ENCODE data around the gene C20orf204.

Gene C20orf204

DNA sequence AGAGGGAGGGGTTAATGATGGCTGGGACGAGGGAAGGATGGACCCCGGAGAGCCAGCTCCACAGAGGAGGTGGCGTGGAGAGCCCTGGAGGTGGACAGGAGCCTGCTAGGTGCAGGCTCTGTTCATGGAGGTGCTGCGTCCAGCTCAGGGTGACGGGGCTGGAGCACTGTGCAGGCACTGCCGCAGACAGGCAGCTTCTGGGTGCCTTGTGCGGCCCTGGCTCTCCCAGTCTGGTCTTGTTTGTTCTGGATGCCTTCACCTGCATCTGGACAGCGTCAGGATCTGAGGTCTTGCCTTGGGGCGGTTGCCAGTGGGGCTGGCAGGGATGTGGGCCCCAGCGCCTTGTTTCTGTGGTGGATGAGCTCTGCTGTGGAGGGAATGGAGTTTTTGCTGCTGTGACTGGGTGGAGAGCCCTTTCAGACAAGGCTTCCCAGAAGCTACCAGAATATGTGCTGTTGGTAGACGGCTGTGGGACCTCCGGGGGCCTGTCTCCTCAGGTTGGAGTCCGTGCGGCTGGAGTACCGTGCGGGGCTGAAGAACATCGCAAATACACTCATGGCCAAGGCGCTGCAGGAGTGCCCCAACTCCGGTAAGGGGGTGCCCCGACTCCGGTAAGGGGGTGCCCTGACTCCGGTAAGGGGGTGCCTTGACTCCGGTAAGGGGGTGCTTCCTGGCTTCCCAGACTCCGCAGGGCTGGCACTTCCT, 7.8 kb upstream of the C20orf204 start:
- DNase-seq (ENCODE audit: low spot score), result no peak

DNA sequence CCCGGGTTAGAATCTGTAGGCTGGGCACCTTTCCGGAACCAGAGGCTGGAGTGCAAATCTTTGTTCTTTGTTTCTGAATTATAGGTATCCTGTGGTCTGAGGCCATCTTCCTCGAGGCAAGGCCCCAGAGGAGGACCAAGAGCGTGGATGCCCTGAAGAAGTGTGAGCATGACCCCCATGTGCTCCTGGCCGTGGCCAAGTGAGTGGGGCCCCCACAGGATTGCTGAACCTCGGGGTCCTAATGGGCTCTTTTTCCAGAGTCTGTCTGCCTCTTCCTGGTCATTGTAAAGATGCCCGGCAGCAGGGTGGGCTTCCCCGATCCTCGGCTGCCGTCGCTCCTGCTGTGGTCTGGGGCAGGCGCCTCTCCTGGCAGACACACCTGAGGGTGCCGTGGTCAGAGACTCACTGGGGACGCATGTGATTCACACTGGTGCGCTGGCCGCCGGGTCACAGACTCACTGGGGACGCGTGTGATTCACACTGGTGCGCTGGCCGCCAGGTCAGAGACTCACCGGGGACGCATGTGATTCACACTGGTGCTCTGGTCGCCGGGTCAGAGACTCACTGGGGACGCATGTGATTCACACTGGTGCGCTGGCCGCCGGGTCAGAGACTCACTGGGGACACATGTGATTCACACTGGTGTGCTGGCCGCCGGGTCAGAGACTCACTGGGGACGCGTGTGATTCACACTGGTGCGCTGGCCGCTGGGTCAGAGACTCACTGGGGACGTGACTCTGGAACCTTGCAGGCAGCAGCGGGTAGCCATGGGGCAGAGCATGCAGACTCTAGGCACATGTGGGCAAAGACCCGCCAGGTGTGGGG, 6.5 kb upstream of the C20orf204 start:
- DNase-seq (ENCODE audit: low spot score), result no peak

DNA sequence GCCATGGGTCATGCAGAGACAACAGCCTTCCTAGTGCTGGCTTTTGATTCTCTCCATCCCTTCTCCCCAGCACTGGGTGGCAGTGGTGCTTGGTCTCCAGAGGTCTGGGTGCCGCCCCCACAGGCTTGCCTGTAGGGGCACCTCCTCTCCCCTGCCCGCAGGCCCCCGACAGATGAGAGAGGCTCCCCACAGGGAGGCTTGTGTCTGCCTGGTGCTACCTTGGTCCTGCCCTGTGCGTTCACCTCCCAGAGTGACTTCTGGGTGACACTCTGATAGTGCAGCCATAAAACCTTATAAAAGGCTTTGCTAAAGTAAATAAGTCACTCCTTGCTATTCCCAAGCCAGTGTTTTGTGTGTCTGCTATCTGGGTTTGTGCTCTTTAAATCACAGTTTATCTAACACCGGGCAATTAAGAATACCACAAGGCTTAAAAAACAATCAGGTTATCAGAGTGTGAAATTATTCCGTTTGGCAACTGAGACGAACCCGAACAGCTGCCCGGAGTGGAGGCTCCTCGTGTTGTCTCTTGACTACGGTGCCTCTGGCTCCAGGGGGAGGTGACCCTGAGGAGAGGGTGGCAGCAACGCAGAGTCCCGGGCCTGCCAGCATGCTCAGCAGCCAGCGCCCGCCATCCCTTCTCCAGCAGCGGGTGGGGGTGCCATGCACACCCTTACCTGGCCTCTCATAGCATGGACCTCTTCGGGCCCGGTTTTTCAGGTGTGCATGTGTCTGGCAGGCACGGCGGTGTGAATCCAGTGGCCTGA, 5.4 kb upstream of the C20orf204 start:
- no peak for DNase-seq (ENCODE audit: low spot score)

DNA sequence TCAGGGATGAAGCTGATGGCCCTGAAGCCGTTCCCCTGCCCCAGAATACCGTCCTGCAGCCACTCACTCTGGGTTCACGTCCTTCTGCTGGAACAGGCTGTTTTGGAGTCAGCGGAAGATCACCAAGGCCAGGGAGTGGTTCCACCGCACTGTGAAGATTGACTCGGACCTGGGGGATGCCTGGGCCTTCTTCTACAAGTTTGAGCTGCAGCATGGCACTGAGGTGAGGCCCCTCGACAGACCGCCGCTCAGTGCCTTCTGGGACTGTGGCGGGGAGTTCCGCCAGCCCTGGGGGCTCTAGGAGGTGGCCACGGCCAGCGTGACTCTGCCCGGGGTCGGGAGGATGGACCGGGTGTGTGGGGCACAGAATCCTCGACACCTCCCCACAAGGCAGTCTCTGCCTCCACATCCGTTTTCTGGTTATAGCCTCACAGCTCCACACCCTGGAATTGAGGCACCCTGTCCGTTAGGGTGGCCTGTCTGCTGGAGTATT, 4.1 kb upstream of the C20orf204 start:
- no peak for DNase-seq (ENCODE audit: low spot score)

DNA sequence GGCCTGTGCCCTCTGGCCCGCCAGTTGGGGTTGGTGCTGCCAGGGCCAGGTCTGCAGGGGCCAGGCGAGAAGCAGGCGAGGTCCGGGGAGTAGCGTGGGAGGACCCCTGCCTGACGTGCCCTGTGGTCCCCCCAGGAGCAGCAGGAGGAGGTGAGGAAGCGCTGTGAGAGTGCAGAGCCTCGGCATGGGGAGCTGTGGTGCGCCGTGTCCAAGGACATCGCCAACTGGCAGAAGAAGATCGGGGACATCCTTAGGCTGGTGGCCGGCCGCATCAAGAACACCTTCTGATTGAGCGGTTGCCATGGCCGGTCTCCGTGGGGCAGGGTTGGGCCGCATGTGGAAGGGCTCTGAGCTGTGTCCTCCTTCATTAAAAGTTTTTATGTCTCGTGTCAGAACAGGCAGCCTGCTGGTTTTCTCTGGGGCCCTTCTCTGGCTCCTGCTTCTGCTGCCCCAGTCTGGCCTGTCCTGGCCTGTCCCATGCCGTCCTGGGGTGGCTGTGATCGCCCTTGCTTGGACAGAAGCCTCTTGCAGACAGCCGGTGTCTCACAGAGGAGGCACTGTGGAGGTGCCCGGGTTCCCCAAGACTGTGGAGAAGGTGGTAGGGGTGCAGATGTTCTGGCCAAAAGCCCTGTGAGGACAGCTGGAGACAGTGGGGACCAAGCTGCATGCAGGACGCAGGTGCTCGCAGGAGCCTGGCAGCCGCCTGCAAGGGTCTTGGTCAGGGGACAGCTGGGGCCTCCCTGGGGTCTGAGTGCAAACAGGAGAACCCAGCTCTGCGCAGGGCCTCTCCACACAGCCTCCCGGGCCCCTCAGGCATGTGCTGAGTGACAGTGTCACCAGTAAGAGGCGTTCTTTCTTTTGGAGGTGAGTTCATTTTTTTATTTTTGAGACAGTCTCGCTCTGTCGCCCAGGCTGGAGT, 3.0 kb upstream of the C20orf204 start:
- DNase-seq (ENCODE audit: low spot score), result no peak

DNA sequence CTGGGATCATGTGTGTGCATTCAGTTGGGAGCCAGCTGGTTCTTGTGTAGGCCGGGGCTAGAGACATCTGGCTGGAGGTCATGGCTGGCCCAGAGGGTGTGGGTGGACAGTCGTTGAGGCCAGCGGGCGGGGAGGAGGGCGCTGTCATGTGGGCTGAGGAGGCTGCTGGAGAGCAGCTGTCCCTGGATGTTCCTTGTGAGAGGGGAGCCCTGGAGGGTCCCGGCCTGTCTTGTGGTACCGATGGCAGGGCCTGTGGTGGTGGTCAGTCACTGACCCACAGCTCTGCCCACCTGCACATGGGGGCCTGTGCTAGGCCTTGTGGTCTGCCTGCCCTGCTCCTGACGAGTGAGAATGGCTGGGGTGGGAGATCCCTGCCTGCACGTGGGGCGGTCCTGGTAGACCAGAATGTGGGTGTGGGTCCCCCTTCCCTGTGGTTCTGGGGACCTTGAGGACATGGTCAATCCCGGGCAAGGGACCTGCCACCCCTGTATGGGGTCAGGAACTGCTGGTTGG, 1.9 kb upstream of the C20orf204 start:
- DNase-seq (ENCODE audit: low spot score), result no peak

DNA sequence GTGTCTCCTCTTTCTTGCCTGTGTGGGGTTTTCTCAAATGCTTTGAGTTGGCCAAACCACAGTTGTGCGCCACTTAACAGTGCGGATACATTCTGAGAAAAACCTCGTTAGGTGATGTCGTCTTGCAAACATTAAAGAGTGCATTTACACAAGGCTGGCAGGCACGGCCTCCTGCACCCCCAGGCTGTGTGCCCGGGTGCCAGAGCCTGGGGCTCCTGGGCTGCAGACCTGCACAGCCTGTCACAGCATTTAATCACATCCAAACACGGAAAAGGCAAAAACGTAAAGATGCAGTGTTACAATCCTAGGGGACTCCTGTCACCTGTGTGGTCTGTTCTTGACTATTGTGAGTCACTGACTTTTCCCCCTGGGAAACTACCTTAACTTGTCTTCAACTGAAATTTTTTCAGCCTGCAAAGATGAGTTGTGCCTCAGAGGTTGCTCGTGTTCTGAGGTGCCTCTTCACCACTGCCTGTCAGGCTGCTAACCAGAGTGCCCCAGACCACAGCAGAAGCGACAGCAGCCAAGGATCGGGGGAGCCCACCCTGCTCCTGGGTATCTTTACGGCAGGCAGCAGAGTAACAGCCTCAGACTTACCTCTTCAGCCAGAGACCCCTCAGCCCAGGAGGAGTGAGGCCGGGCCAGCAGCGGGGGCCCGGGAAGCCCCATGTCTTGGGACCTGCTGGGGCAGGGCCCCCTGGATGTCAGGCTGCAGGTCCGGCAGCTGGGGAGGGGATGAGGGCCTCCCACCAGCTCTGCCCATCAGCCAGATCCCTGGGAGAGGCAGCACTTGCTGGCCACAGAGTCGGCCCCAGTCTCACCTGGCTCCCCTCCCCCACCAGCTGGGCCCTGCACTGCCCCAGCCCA, 683 bp upstream of the C20orf204 start:
- no peak for DNase-seq (ENCODE audit: low spot score)

DNA sequence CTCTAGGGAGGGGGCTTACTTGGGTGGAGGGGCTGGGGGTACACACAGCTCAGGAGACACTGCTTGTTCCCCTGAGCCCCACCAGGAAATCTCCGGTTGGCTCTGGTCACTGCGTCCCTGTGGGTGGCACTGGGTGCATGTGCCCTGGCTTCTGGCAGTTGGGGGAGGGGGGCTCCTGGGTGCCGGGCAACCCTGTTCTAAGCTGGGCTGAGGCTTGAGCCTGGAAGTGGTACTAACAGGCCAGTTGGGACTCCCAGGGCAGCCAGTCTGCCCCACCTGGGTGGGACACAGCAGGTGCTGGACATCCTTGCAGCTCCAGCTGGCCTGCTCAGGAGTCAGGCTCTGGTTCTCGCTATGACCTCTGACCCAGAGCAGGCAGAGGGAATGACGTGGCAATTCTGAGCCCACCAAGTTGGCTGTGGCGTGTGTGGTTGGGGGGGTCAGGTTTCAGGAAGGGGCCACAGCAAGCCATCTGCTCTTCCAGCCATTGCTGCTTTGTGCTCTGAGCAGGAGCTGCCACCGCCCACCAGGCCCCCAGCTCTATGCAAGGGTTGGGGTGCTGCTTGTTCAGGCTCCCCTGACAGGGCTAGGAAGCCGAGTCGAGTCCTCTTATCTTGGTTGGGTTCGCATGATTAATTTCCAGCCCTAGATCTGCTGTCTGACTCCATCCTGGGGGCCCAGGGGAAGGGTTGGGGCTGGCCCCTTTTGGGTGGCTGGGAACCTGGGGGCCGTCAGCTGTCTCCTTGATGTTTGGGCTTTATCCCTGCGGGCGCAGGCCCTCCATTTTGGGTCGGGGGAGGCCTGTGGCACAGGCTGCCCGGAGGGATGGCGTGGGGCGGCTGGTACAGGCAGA, 590 bp downstream of the C20orf204 start:
- no peak for DNase-seq (ENCODE audit: low spot score)

DNA sequence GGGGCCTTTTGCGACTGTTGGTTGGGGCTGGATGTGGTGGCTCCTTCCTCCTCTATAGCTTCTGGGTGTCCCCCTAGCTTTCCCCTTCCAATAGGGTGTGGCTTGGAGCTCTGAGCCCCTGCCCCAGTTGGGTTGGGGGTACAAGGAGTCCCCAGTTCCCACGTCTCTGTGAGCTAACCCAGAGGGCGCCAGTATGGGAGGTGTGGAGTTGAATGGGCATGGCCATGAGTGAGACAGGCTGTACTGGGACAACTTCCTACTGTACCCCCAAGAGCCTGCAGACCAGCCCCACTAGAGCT, 1.2 kb downstream of the C20orf204 start:
- DNase-seq (ENCODE audit: low spot score), result no peak

DNA sequence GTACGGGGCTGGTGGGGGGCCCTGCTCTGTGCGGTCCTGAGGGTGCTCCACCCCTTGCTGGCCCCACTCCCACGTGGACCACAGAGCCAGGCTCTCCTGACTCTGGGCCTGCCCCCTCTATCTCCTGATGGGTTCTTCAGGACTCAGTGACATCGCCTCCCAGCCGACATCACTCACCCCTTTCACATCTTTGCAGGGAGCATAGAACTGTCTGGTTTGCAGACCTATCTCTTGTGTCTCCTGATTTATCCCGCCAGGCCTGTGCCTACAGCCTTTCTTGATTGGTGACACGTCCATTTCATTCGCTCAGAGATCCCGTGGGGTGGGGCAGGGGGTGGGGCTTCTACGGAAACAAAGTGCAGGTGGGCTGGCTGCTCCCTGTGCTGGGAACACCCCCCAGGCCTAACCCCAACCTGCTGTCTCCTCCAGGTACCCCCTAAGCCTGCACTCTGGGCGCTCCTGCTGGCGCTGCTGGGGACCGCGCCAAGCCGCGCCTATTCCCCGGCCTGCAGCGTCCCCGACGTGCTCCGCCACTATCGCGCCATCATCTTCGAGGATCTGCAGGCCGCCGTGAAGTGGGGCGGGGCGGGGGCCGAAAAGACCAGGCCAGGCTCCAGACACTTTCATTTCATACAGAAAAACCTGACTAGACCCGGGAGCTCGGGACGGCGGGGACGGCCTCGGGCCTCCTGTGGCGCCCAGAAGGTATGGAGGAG, 1.7 kb downstream of the C20orf204 start:
- no peak for DNase-seq (ENCODE audit: low spot score)

DNA sequence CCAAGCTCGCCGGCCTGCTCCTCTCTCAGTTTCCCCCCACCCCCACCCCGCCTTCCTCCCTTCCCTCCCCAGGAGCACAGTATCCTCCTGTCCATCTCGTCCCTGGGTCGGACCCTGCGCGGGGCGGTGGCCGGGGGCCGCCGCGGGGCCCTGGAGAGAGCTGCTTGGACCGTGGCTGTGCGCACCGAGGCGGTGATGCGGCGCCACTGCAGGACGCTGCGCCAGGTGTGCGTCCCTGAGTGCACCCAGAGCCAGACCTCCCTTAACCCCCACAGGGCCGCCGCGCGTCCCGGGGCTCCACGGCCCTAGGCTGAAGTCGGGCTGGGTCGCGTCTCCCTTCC, 2.2 kb downstream of the C20orf204 start:
- no peak for DNase-seq (ENCODE audit: low spot score)

DNA sequence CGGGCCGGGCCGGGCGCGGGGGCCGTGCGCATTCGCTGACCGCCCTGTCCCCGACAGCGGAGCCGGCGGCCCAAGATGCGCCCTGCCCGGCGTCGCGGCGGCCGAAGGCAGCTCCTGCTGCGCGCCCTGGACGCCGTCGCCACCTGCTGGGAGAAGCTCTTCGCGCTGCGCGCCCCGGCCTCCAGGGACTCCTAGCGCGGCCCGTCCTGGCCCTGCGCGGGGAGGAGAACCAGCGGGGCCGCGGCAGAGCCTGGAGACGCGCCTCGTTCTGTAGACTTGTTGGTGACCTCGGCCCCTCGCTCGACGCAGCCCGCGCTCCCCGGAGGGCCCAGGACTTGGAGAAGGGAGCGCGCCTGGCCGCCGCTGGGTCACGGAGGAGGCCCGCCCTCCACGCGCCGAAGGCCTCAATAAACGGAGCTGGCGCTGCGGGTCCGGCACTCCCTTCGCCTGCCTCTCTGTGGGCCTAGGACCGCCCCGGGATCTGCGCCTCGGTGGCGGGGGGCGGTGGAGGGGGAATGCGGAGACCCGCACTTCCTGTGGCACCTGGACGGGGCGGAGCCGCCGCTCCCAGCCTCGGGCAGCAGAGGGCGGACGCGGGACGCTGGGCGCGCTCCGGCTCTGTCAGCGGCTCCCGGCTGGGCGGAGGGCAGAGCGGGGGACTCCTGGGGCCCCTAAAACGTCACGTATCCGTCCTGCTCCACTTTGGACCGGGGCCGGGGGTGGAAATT, 2.7 kb downstream of the C20orf204 start:
- DNase-seq (ENCODE audit: low spot score), result peak; percentile 74

DNA sequence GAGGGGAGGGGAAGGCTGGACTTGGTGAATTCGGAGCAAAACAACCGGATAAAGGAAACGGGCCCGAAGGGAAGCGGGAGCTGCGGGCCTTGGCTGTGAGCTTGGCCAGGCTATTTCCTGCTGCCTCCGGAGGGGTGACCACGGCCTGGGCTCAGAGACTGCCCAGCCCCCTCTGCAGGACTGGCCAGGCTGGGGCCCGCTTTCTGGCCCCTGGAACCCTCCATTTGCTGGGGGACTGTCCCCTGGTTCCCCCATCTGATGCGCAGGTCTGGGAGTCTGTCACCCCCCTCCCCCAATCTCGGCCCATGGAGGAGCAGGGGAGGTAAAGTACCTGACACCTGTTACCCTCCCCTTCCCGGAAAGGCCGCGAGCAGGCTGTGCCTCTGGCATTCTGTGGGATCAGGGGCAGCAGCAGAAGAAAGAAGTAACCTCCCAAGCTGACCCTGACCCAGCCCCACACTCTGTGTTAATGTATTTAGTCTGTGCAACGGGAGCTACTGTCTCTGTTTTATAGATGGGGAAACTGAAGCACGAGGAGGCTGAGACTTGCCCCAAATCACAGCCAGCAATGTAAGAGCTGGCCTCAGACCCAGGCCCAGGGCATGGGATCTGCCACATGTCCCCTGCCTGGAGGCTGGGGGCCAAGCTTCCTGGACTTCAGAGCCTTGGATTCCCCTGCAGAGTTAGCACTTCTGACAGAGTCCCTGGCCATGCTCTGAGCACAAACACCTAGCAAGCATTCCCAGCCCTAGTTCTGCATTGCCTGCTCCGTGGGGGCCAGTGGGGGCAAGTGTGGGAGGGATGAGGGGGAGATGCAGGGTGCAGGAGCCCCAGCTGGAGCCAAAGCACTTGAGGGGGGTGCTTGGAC, 3.5 kb downstream of the C20orf204 start:
- DNase-seq (ENCODE audit: low spot score), result no peak

DNA sequence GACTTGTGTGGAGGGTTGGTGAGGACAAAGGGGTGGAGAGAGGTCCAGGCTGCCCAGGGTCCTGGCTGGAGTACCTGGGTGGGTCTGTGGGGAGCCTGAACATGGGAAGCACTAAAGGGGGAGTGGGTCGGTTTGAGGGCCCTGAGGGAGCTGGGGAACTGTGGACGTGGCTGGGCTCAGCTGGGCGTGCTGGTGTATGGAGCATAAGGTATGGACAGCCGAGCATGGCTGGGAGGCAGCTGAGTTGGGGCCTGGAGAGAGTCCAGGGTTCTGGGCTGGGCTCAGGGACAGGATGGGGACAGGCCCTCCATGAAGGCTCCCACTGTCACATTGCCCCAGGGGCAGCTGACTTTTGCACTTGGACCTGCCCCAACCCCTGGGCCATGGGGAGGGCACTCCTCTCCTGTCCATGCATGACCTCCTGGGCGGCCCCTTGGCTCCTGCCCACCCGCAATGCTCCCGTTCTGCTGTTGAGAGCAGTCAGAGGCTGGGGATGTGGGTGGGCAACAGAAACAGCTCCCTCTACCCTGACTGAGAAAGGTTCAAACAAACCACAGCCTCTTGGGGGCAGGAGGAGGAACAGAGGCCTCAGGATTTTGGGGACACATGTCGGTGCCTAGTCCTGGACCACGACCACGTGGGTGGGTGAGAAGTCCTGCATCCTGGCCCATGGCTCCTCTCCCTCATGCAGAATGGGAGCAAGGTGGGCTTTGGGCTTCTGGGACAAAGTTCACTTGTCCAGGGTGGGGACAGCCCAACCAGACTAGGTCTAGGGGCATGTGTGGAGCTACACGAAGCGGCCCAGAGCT, 4.5 kb downstream of the C20orf204 start:
- no peak for DNase-seq (ENCODE audit: low spot score)

DNA sequence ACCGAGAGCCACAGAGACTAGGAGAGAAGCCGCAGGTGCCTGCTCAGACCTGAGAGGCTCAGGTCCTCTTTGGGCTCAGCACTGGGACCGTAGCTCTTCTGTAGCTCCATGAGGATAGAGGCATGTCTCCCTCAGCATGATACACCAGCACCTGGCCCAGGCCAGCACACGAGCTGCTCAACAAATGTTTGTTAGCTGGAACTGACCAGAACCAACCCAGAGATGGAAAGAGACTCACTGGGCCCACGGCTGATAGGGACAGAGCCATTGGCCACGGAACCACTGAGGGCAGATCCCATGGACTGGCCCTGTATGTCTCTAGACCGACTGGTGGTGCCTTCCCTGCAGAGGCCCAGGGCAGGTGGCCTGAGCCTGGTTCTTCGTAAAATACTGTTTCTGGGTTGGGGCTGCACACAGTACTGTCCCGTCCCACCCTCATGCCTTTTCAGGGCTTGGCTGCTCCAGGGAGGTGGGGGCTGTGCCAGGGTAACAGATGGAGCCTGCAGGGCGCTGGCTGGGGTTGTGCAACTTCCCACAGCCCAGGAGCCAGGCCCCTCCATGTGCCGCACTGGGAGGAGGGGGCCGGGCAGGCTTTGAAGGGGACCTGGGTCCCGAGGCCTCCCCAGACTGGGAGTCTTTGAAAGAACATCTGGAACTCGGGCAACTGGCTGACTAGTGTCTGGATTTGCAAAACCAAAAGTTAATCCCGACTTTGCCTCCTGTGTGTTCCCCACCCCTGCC, 5.2 kb downstream of the C20orf204 start:
- DNase-seq (ENCODE audit: low spot score), result no peak

DNA sequence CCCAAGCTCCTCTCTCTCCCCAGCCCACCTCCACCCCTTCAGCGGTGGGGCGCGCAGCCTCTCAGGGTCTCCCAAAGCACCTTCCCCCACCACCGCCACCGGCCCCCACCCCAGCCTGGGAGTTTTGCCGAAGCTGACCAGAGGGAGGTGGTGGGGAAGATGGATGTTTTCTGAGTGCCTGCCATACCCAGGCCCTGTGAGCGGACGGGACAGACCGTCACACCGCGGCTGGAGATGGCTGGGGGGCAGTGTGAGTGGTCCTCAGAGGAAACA, 5.7 kb downstream of the C20orf204 start:
- no peak for DNase-seq (ENCODE audit: low spot score)
